Gastroesophageal sphincter (tissue), 4 donors: ENCODE results near the gene TTLL7. TPM values are rescaled to one million over a fixed set of nuclear protein-coding genes. Genes with fewer than 3 reads are reported as not detected.

ENCODE experiments used
- ATAC-seq: fragments of 150-250 bp; one replicate; pipeline ENCODE4 v1.9.1; 2016; ENCODE audit warnings: mild to moderate bottlenecking, moderate library complexity
- H3K27ac ChIP-seq, 4 donors: fragments of 200-600 bp; sonication (generic) in 3 of 4; 1 replicate in 3 of 4; 2 replicates in 1 of 4; pipeline ENCODE4 v1.5.1; 2016 to 2019
- H3K27me3 ChIP-seq: fragments of 200-600 bp; sonication (generic); one replicate; pipeline ENCODE4 v1.5.1; 2019
- H3K36me3 ChIP-seq, 2 donors: fragments of 200-600 bp; sonication (generic); one replicate each; pipeline ENCODE4 v1.5.1; 2019; ENCODE audit warnings: control low read depth in 1 of 2
- H3K4me1 ChIP-seq, 3 donors: fragments of 200-600 bp; sonication (generic); 1 replicate in 2 of 3; 2 replicates in 1 of 3; pipeline ENCODE4 v1.5.1; 2016 to 2019; ENCODE audit warnings: control low read depth in 2 of 3
- H3K4me3 ChIP-seq, 2 donors: fragments of 200-600 bp; sonication (generic); one replicate each; pipeline ENCODE4 v1.5.1; 2019; ENCODE audit warnings: mild to moderate bottlenecking in 1 of 2, moderate library complexity in 1 of 2
- H3K9me3 ChIP-seq, 3 donors: fragments of 200-600 bp; sonication (generic); one replicate each; pipeline ENCODE4 v1.5.1; 2017 to 2019; ENCODE audit warnings: control low read depth in 2 of 3
- EP300 ChIP-seq: sonication (generic); formaldehyde crosslinking; IDR thresholded peaks from one replicate; pipeline ENCODE4 v1.6.1; 2017; ENCODE audit warnings: antibody characterized with exemption, mild to moderate bottlenecking
- POLR2A ChIP-seq, 2 donors: fragments of 450-650 bp; IDR thresholded peaks; one replicate each; pipeline ENCODE4 v1.6.1; 2017; ENCODE audit warnings: antibody characterized with exemption in 2 of 2, mild to moderate bottlenecking in 2 of 2, moderate library complexity in 1 of 2
- POLR2AphosphoS5 ChIP-seq: sonication (generic); formaldehyde crosslinking; IDR thresholded peaks from one replicate; pipeline ENCODE4 v1.6.1; 2017; ENCODE audit warnings: antibody characterized with exemption
- WGBS, 2 donors: methylation state at CpG; one replicate each; pipeline ENCODE4 v1.1.5; 2018; ENCODE audit warnings: low coverage in 1 of 2; 5-methylcytosine and 5-hydroxymethylcytosine counted together
- total RNA-seq, 4 donors: library from RNA; depleted of rRNA; stranded (reverse); fragments of >200 nt; gene quantifications; one replicate each; pipeline ENCODE4 v1.1.0, GENCODE V29; 2016
- TF ChIP-seq, protein P1 (sequence below), 4 experiments: fragments of 200-600 bp in 2 of 4; fragments of 450-650 bp in 2 of 4; sonication (generic) in 1 of 4; IDR thresholded peaks; one replicate each; pipeline ENCODE4 v1.5.1; 2017 to 2019; ENCODE audit warnings: antibody characterized with exemption in 4 of 4, mild to moderate bottlenecking in 2 of 4, moderate library complexity in 2 of 4

The TTLL7 gene
- total RNA-seq, 4 donors from 2014 or later = 41.7 to 125 (median 57.0) TPM

DNA sequence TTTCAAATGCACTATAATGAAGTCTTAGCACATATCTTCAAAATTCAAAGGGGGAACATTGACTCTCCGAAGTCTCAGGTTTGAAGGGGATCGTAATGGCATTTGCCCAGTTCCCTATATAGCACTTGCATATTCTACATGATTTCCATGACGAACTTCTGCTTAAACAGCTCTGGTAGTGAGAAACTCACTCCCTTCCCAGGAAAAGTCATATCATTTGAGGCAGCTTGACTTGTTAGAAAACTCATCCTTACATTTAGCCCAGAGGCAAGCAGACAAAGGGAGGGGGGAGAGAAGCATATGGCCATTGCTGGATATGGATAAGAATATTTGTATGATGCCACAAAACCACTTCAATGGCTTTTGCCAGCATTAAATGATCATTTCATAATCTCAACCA lies 27.0 kb upstream of the TTLL7 start:
- no peaks in the 10 kb centered on the region for H3K9me3 ChIP-seq
- TF ChIP-seq POLR2AphosphoS5 = no peak
- TF ChIP-seq POLR2A (IDR thresholded peaks at IDR 0.05) = no peak
- TF ChIP-seq, protein P1, sequence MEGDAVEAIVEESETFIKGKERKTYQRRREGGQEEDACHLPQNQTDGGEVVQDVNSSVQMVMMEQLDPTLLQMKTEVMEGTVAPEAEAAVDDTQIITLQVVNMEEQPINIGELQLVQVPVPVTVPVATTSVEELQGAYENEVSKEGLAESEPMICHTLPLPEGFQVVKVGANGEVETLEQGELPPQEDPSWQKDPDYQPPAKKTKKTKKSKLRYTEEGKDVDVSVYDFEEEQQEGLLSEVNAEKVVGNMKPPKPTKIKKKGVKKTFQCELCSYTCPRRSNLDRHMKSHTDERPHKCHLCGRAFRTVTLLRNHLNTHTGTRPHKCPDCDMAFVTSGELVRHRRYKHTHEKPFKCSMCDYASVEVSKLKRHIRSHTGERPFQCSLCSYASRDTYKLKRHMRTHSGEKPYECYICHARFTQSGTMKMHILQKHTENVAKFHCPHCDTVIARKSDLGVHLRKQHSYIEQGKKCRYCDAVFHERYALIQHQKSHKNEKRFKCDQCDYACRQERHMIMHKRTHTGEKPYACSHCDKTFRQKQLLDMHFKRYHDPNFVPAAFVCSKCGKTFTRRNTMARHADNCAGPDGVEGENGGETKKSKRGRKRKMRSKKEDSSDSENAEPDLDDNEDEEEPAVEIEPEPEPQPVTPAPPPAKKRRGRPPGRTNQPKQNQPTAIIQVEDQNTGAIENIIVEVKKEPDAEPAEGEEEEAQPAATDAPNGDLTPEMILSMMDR (IDR thresholded peaks at IDR 0.05) = no peak
- H3K36me3 ChIP-seq = no peaks in the 10 kb centered on the region
- H3K27me3 ChIP-seq = no peaks in the 10 kb centered on the region
- no peak overlapping the region for H3K4me3 ChIP-seq
- WGBS, 2 donors = 80 to 91% methylated on average over 3 of the region's 3 CpGs
- no peak overlapping the region for H3K27ac ChIP-seq
- H3K4me1 ChIP-seq = no peaks in the 10 kb centered on the region
- ATAC-seq = no peak

DNA sequence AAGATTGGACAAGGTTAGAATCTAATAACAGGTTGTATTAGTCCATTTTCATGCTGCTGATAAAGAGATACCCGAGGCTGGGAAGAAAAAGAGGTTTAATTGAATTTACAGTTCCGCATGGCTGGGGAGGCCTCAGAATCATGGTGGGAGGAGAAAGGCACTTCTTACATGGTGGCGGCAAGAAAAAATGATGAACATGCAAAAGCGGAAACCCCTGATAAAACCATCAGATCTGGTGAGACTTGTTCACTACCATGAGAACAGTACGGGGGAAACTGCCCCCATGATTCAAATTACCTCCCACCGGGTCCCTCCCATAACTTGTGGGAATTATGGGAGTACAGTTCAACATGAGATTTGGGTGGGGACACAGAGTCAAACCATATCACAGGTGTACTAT lies 22.9 kb upstream of the TTLL7 start:
- no peak overlapping the region for H3K27ac ChIP-seq
- TF ChIP-seq POLR2A (IDR thresholded peaks at IDR 0.05) = no peak
- no peak for TF ChIP-seq EP300
- 89 to 100% methylated on average over 5 to 6 of the region's 6 CpGs for WGBS, 2 donors
- H3K36me3 ChIP-seq = no peaks in the 10 kb centered on the region
- ATAC-seq = no peak
- H3K9me3 ChIP-seq = no peaks in the 10 kb centered on the region
- H3K27me3 ChIP-seq = no peaks in the 10 kb centered on the region
- no peak overlapping the region for H3K4me3 ChIP-seq
- H3K4me1 ChIP-seq = no peaks in the 10 kb centered on the region

DNA sequence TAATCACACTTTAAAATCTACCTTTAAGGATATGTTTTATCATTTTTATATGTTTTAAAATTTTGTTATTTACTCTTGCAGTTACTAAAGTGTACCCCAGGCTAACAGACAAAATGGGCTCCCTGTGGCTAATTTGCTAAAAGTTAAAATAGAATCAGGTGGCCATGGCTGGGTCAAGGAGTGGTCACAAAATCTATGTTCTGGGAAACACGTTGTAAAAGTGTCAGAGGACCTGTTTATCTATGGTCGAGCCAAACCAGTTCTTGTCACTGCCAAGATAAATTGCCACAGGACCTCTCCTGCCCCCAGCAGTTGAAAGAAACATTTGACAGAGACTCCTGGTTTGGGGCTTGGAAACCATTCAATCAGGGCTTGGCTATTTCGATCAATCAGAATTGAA lies 21.2 kb upstream of the TTLL7 start:
- Histone ChIP-seq H3K4me1 (no peaks in the 10 kb centered on the region), H3K4me3 (no peak overlapping the region), H3K27me3 (no peaks in the 10 kb centered on the region), H3K36me3 (no peaks in the 10 kb centered on the region), H3K27ac (no peak overlapping the region), H3K9me3 (no peaks in the 10 kb centered on the region)
- 21 to 69% methylated on average over 1 to 3 of the region's 3 CpGs for WGBS, 2 donors
- TF ChIP-seq POLR2A (IDR thresholded peaks at IDR 0.05) (no peak), EP300 (no peak), POLR2AphosphoS5 (no peak)
- TF ChIP-seq, protein P1 (IDR thresholded peaks at IDR 0.05) = no peak
- no peak for ATAC-seq

DNA sequence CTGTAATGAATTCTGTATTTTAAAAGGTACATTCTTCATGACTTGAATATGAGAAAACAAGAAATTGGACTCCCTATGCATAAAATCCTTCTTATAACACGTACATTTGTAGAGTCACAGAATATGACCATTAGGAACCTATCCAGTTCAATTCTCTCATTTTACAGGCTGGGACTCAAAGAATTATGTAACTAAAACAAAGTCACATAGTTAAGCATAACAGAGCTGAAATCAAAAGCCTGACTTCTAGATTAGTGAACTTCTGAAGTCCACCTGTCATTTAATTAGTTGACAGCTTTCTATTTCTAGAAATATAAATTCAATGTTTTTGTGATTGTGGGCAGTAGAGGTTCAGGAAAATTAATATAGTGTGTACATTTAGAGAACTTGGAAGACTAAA lies 20.3 kb upstream of the TTLL7 start:
- no peaks in the 10 kb centered on the region for H3K9me3 ChIP-seq
- H3K4me1 ChIP-seq = no peaks in the 10 kb centered on the region
- no peaks in the 10 kb centered on the region for H3K27me3 ChIP-seq
- WGBS, 2 donors = 69 to 71% methylated on average over 1 of the region's 1 CpG
- no peaks in the 10 kb centered on the region for H3K36me3 ChIP-seq
- no peak overlapping the region for H3K27ac ChIP-seq
- H3K4me3 ChIP-seq = no peak overlapping the region
- no peak for ATAC-seq
- no peak for TF ChIP-seq POLR2A (IDR thresholded peaks at IDR 0.05)
- no peak for TF ChIP-seq EP300
- no peak for TF ChIP-seq POLR2AphosphoS5
- TF ChIP-seq, protein P1 (IDR thresholded peaks at IDR 0.05) = no peak

DNA sequence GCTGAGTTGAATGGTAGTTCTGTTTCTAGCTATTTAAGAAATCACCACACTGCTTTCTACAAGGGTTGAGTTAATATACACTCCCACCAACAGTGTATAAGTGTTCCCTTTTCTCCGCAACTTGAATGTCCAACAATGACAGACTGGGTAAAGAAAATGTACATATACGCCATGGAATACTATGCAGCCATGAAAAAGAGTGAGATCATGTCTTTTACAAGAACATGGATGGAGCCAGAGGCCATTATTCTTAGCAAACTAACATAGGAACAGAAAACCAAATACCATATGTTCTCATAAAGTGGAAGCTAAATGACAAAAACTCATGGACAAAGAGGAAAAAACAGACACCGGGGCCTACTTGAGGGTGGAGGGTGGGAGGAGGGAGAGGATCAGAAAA lies 14.8 kb upstream of the TTLL7 start:
- TF ChIP-seq, protein P1 (IDR thresholded peaks at IDR 0.05) = no peak
- TF ChIP-seq EP300 (no peak), POLR2A (IDR thresholded peaks at IDR 0.05) (no peak), POLR2AphosphoS5 (no peak)
- no peak overlapping the region for H3K27ac ChIP-seq
- no peak for ATAC-seq
- 81 to 100% methylated on average over 3 of the region's 3 CpGs for WGBS, 2 donors
- no peaks in the 10 kb centered on the region for H3K4me1 ChIP-seq
- no peaks in the 10 kb centered on the region for H3K9me3 ChIP-seq
- no peaks in the 10 kb centered on the region for H3K27me3 ChIP-seq
- H3K36me3 ChIP-seq = no peaks in the 10 kb centered on the region
- no peak overlapping the region for H3K4me3 ChIP-seq
